Adipocyte (in vitro differentiated cells): ENCODE measurements around the gene GNG5.

Experiments used
- DNase-seq: peaks from one replicate; pipeline ENCODE4 v3.0.0-alpha.2; 2015; ENCODE audit warnings: low read depth
- H3K27me3 ChIP-seq: replicated peaks from 2 replicates; pipeline ENCODE4 v1.7.0; 2013; ENCODE audit warnings: mild to moderate bottlenecking, low read length, moderate library complexity; ENCODE audit not compliant: control insufficient read depth, insufficient read depth
- H3K36me3 ChIP-seq: 2 replicates; pipeline ENCODE4 v1.7.0; 2013; ENCODE audit warnings: low read length, mild to moderate bottlenecking, moderate library complexity; ENCODE audit not compliant: control insufficient read depth, insufficient read depth, severe bottlenecking
- H3K4me1 ChIP-seq: 2 replicates; pipeline ENCODE4 v1.7.0; 2013; ENCODE audit warnings: mild to moderate bottlenecking, low read length, moderate library complexity; ENCODE audit not compliant: control insufficient read depth, insufficient read depth
- H3K4me3 ChIP-seq: 2 replicates; pipeline ENCODE4 v1.7.0; 2013; ENCODE audit warnings: mild to moderate bottlenecking, low read length, moderate library complexity
- H3K9ac ChIP-seq: 2 replicates; pipeline ENCODE4 v1.7.0; 2013; ENCODE audit warnings: mild to moderate bottlenecking, low read length, moderate library complexity
- H3K9me3 ChIP-seq: 2 replicates; pipeline ENCODE4 v1.7.0; 2013; ENCODE audit warnings: mild to moderate bottlenecking, low read length, moderate library complexity; ENCODE audit not compliant: control insufficient read depth

The GNG5 gene

DNA sequence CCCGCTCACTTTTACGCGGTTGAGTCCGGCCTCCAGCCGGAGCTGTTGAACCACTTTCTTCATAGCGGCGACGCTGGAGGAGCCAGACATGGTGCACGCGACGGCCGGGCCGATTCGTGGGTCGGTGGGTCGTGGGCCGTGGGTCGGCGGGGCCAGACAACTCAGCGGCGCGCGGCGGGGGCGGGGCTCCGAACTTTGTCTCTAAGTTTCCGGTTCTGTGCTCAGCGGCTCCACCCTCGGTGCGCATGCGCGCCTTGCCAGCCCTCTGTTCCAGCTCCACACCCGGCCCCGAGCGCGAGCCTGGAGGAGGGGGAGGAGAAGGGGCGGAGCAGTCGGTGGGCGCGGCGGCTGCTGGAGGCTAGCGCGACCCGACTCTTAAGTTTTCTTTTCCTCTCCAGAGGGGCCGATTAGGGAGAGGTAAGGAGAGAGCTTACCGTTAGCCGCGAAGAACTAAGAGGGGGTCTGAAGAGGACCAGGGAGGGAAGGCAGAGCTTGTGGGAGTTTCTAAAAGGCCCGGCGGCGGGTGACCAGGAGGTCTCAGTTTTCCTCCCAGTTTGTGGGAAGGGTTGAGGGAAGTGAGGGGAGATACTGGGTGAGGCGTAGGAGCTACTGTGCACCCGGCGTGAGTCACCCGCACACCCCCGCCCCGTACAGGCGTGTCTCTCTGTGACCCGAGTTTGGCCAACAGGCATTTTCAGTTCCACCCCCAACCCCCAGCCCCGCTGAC, at the start of gene GNG5, which contains the start of gene SPATA1:
TSS of gene GNG5 (minus strand) at position 580 of the 727 bp plus-strand sequence. CDS start at position 90, 490 bp downstream.
TSS of gene SPATA1 (plus strand) at position 385 of the 727 bp plus-strand sequence. CDS start 9,974 bp downstream, outside the sequence.
- Histone ChIP-seq H3K36me3 (peaks cover 5% of the 10 kb centered on the region), H3K4me3 (peak within 1 kb of the TSS; percentile 91), H3K4me1 (peaks cover 28% of the 10 kb centered on the region), H3K9ac (peak within 1 kb of the TSS; percentile 94), H3K27me3 (no peaks in the 10 kb centered on the region), H3K9me3 (no peaks in the 10 kb centered on the region)
- DNase-seq: peak; percentile 99

GRCh38 chr1:84550826-84551225, 44.4 kb upstream of the GNG5 start:
- no peak for DNase-seq
- H3K4me1 ChIP-seq: no peaks in the 10 kb centered on the region
- H3K4me3 ChIP-seq: no peak overlapping the region

DNA sequence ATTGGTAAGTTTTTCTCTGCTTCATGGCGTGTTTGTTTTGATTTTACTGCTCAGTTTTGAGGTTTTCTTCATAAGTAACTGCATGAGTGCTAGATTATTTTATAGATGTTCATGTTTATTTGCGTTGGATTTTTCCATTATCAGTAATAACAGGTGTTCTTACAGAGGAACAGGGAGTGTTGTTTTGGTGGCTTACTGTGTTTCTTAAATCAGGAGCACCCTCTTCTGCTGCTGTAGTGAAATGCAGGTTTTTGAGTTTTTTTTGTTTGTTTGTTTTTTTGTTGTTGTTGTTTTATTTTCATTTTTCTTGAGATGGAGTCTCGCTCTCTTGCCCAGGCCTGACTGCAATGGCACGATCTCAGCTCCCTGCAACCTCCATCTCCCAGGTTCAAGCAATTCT, 35.3 kb upstream of the GNG5 start:
- H3K4me1 ChIP-seq: no peaks in the 10 kb centered on the region
- no peaks in the 10 kb centered on the region for H3K36me3 ChIP-seq
- H3K9me3 ChIP-seq: no peaks in the 10 kb centered on the region
- no peak overlapping the region for H3K4me3 ChIP-seq
- no peaks in the 10 kb centered on the region for H3K27me3 ChIP-seq
- H3K9ac ChIP-seq: no peak overlapping the region
- no peak for DNase-seq

More at GRCh38 chr1:84550826-84551225, 44.4 kb upstream of the GNG5 start:
- peaks cover 19% of the 10 kb centered on the region for H3K36me3 ChIP-seq
- no peaks in the 10 kb centered on the region for H3K9me3 ChIP-seq
- no peak overlapping the region for H3K9ac ChIP-seq
- H3K27me3 ChIP-seq: no peaks in the 10 kb centered on the region

DNA sequence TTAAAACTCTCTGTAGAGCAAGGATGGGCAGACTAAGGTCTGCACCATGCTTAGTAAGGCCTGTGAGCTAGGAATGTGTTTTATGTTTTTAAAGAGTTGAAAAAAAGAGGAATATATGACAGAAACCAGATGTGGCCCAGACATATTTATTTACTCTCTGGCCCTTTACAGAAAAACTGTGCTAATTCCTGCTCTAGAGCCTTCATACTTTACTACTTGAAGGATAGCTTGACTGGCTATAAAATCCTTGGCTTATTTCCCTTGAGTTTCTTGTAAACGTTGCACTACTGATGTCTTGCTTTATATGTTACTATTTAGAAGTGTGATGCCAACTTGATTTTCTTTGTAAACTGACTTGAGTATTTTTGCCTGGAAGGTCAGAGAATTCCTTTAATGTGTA, 34.4 kb upstream of the GNG5 start:
- Histone ChIP-seq H3K4me1 (no peaks in the 10 kb centered on the region), H3K36me3 (no peaks in the 10 kb centered on the region), H3K27me3 (no peaks in the 10 kb centered on the region), H3K9me3 (no peaks in the 10 kb centered on the region), H3K9ac (no peak overlapping the region), H3K4me3 (no peak overlapping the region)
- peak; percentile 52 for DNase-seq

DNA sequence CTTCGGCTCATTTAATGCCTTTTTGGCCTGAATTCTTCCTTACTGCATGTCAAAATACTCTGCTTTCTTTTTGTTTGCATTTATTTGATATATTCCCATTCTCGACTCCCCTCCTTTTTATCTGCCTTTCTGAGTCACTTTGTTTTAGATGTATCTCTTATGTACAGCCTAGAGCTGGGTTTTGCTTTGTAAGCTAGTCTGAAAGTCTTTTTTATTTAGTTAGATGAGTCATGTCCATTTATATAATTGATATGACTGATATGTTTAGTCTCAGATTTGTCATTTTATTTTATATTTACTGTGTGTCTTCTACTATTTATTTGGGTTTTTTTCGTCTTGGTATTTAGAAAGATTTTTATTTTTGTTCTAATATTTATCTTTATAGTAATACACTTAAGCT, 33.6 kb upstream of the GNG5 start:
- Histone ChIP-seq H3K9ac (no peak overlapping the region), H3K36me3 (no peaks in the 10 kb centered on the region), H3K4me3 (no peak overlapping the region), H3K27me3 (no peaks in the 10 kb centered on the region), H3K4me1 (no peaks in the 10 kb centered on the region), H3K9me3 (no peaks in the 10 kb centered on the region)
- no peak for DNase-seq

GRCh38 chr1:84538599-84538998, 32.2 kb upstream of the GNG5 start:
- Histone ChIP-seq H3K4me3 (no peak overlapping the region), H3K27me3 (no peaks in the 10 kb centered on the region), H3K4me1 (no peaks in the 10 kb centered on the region), H3K36me3 (no peaks in the 10 kb centered on the region), H3K9me3 (no peaks in the 10 kb centered on the region), H3K9ac (no peak overlapping the region)
- no peak for DNase-seq

GRCh38 chr1:84525779-84526178, 19.4 kb upstream of the GNG5 start:
- no peak overlapping the region for H3K9ac ChIP-seq
- no peak for DNase-seq

DNA sequence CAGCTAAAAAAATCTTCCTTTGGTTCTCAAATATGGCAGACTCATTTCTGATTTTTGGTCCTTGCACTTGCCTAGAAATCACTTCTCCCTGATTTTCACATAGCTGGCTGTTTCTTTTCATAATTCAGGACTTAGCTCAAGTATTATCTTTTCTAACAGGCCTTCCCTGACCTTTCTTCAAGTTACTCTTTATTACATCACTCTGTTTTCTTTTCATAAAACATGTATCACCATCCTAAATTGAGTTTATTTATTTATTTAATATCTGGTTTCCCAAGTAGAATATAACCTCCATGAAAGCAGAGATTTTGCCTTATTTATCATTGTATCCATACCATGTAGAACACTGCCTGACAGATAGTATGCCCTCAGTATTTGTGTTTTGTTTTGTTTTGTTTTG, 18.2 kb upstream of the GNG5 start:
- Histone ChIP-seq H3K27me3 (no peaks in the 10 kb centered on the region), H3K9me3 (peaks cover 3% of the 10 kb centered on the region), H3K9ac (no peak overlapping the region), H3K36me3 (no peaks in the 10 kb centered on the region), H3K4me3 (no peak overlapping the region), H3K4me1 (peaks cover 3% of the 10 kb centered on the region)
- no peak for DNase-seq

More at GRCh38 chr1:84525779-84526178, 19.4 kb upstream of the GNG5 start:
- no peaks in the 10 kb centered on the region for H3K36me3 ChIP-seq
- H3K27me3 ChIP-seq: no peaks in the 10 kb centered on the region
- H3K4me1 ChIP-seq: peaks cover 3% of the 10 kb centered on the region
- H3K4me3 ChIP-seq: no peak overlapping the region
- peaks cover 3% of the 10 kb centered on the region for H3K9me3 ChIP-seq

DNA sequence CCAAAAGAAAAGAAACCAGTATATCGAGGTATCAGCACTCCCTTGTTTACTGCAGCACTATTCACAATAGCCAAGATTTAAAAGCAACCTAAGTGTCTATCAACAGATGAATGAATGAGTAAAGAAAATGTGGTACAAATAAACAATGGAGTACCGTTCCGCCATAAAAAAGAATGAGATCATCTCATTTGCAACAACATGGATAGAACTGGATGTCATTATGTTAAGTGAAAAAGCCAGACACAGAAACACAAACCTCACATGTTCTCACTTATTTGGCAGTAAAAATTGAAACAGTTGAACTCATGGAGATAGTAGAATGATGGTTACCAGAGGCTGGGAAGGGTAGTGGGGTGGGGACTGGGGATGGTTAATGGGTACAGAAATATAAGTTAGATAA, 4.3 kb upstream of the GNG5 start:
- Histone ChIP-seq H3K4me3 (no peak overlapping the region), H3K9ac (no peak overlapping the region), H3K36me3 (no peaks in the 10 kb centered on the region), H3K4me1 (peaks cover 8% of the 10 kb centered on the region), H3K27me3 (no peaks in the 10 kb centered on the region), H3K9me3 (no peaks in the 10 kb centered on the region)
- no peak for DNase-seq

DNA sequence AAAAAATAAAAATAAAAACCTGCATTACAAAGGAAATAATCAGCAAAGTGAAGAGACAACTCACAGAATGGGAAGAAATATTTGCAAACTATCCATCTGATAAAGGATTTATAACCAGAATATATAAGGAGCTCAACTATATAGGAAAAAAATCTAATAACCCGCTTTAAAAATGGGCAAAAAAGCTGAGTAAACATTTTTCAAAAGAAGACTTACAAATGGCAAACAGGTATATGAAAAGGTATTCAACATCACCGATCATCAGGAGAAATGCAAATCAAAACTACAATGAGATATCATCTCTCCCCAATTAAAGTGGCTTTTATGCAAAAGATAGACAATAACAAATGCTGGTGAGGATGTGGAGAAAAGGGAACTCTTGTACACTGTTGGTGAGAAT, 3.8 kb upstream of the GNG5 start:
- Histone ChIP-seq H3K9me3 (no peaks in the 10 kb centered on the region), H3K9ac (no peak overlapping the region), H3K36me3 (no peaks in the 10 kb centered on the region), H3K4me1 (peaks cover 8% of the 10 kb centered on the region), H3K27me3 (no peaks in the 10 kb centered on the region), H3K4me3 (no peak overlapping the region)
- DNase-seq: no peak

DNA sequence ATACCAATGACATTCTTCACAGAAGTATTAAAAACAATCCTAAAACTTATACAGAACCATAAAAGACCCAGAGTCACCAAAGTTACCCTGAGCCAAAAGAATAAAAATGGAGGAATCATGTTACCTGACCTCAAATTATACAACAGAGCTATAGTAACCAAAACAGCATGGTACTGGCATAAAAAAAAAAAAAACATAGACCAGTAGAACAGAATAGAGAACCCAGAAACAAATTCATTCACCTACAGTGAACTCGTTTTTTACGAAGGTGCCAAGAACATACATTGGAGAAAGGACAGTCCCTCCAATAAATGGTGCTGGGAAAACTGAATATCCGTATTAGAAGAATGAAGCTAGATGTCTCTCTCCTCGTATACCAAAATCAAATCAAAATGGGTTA, 2.6 kb upstream of the GNG5 start:
- H3K4me3 ChIP-seq: no peak overlapping the region
- H3K9ac ChIP-seq: no peak overlapping the region
- H3K36me3 ChIP-seq: no peaks in the 10 kb centered on the region
- no peak for DNase-seq
- H3K27me3 ChIP-seq: no peaks in the 10 kb centered on the region
- no peaks in the 10 kb centered on the region for H3K9me3 ChIP-seq
- H3K4me1 ChIP-seq: peaks cover 14% of the 10 kb centered on the region

DNA sequence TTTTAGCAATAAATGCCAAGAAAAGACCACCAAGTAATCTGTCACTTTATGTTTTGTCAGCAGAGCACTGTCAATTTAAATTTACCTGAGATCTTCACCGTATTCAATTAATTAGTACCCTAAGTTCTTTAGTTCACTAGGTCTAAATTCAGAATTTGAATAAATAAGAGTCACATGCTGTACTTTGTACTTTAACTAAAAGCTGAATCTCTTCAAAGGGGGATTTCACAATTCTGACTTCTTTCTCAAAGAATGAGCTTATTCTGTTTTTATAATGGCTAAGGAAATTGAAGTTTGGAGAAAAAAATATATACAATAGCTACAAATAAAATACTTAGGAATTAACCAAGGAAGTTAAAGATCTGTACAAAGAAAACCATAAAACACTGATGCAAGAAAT, 2.1 kb upstream of the GNG5 start:
- H3K36me3 ChIP-seq: no peaks in the 10 kb centered on the region
- H3K4me1 ChIP-seq: peaks cover 19% of the 10 kb centered on the region
- H3K4me3 ChIP-seq: no peak overlapping the region
- H3K9me3 ChIP-seq: no peaks in the 10 kb centered on the region
- no peak overlapping the region for H3K9ac ChIP-seq
- no peaks in the 10 kb centered on the region for H3K27me3 ChIP-seq
- peak; percentile 39 for DNase-seq
